ENCODE measurements around the gene SEC63.

GRCh38 chr6:107928984-107929383, 29.0 kb downstream of the SEC63 start:
- TF ChIP-seq POLR2A (IDR thresholded peaks at IDR 0.05) (no peak), CTCF (IDR thresholded peaks at IDR 0.05) (no peak)

All from esophagus squamous epithelium (tissue), 4 donors.